HFF-Myc (cell line): ENCODE measurements around the gene FOXP1.

ENCODE experiments used
- DNase-seq: peaks from one replicate; pipeline ENCODE4 v3.0.0-alpha.2; 2011; ENCODE audit warnings: low read depth; ENCODE audit errors: extremely low read depth
- H3K4me3 ChIP-seq: replicated peaks from 2 replicates; pipeline ENCODE4 v1.5.1; 2011; ENCODE audit warnings: low read depth, mild to moderate bottlenecking, control low read depth, low read length
- CTCF ChIP-seq: IDR thresholded peaks from 2 replicates; pipeline ENCODE4 v1.5.1; 2012; ENCODE audit warnings: mild to moderate bottlenecking, low read depth, low read length, control low read depth; ENCODE audit errors: missing control alignments

FOXP1 gene

GRCh38 chr3:71131375-71132314 is 451.9 kb downstream of the FOXP1 start:
- no peak overlapping the region for H3K4me3 ChIP-seq
- no peak for TF ChIP-seq CTCF
- DNase-seq: no peak

GRCh38 chr3:71130471-71131374 is 452.8 kb downstream of the FOXP1 start:
- TF ChIP-seq CTCF: no peak
- peak; percentile 59 for DNase-seq
- peak overlapping the region; percentile 49 for H3K4me3 ChIP-seq

- H3K4me3 ChIP-seq: peak overlapping the region; percentile 49
Observed at GRCh38 chr3:71129611-71130431, 453.7 kb downstream of the FOXP1 start.

GRCh38 chr3:71128961-71129360 is 454.6 kb downstream of the FOXP1 start:
- peak overlapping the region; percentile 49 for H3K4me3 ChIP-seq
- DNase-seq: no peak
- TF ChIP-seq CTCF: no peak

More at GRCh38 chr3:71129611-71130431, 453.7 kb downstream of the FOXP1 start:
- DNase-seq: no peak
- no peak for TF ChIP-seq CTCF

GRCh38 chr3:71127844-71128243 is 455.7 kb downstream of the FOXP1 start:
- no peak overlapping the region for H3K4me3 ChIP-seq
- no peak for TF ChIP-seq CTCF
- DNase-seq: no peak

- H3K4me3 ChIP-seq: no peak overlapping the region
- no peak for DNase-seq
- no peak for TF ChIP-seq CTCF
Observed at GRCh38 chr3:71127052-71127831, 456.3 kb downstream of the FOXP1 start.
